ENCODE results near the gene KIAA1755.

Gene KIAA1755

DNA sequence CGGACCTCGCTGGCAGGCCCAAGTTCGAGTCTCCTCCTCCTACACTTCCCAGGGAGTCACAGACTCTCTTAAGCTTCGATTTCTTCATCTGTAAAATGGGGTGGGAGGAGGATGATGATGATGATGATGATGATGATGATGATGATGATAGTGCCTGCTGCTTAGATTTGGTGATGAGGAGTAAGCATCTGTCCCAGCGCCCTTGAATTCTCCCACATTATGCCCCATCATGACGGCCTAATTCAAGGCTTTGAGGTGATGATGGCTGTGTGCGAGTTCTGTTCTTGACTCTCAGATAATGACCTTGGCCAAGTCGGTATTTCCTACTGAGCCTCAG, 487 bp upstream of the KIAA1755 start:
- Histone ChIP-seq H3K9ac (ENCODE audit: low read length) (peak overlapping the region; percentile 74), H3K27ac (ENCODE audit: low read length, poor library complexity, severe bottlenecking) (no peak overlapping the region), H2AK5ac (ENCODE audit: low read length, severe bottlenecking) (no peak overlapping the region), H4K8ac (ENCODE audit: low read length) (no peak overlapping the region), H2BK12ac (ENCODE audit: low read length in 2 of 2) (peak overlapping the region in 1 of 2 experiments; percentile 7), H3K9me3 (ENCODE audit: control insufficient read depth, low read length) (no peaks in the 10 kb centered on the region), H2AFZ (ENCODE audit: low read depth, low read length) (no peak overlapping the region), H3K4ac (ENCODE audit: low read depth in 1 of 2, low read length in 2 of 2) (peak overlapping the region in 1 of 2 experiments; percentile 24), H2BK5ac (ENCODE audit: low read depth, low read length, poor library complexity, severe bottlenecking) (no peak overlapping the region), H3K79me1 (replicated peaks; ENCODE audit: low read length, poor library complexity, severe bottlenecking) (no peaks in the 10 kb centered on the region), H2BK120ac (ENCODE audit: low read depth, low read length) (no peak overlapping the region), H3K4me3 (ENCODE audit: insufficient read depth in 1 of 2, low read depth in 1 of 2, low read length in 2 of 2) (peak overlapping the region in 1 of 2 experiments; percentile 71), H3K27me3 (ENCODE audit: control insufficient read depth in 1 of 2, insufficient read depth in 1 of 2, low read length in 2 of 2) (peaks cover 0 to 17% of the 10 kb centered on the region in 2 experiments), H3K36me3 (ENCODE audit: control insufficient read depth in 1 of 2, insufficient read depth in 2 of 2, low read depth in 1 of 2, low read length in 2 of 2) (no peaks in the 10 kb centered on the region), H3K4me1 (ENCODE audit: control insufficient read depth, insufficient read depth, low read depth, low read length) (peaks cover 9% of the 10 kb centered on the region), H3K23ac (ENCODE audit: low read length in 2 of 2) (no peak overlapping the region), H3K14ac (ENCODE audit: low read length in 2 of 2) (no peak overlapping the region), H3K4me2 (ENCODE audit: low read length, poor library complexity, severe bottlenecking) (peak overlapping the region; percentile 52), H3K18ac (ENCODE audit: low read depth in 1 of 2, low read length in 2 of 2) (no peak overlapping the region), H4K91ac (ENCODE audit: low read length) (no peak overlapping the region), H2BK15ac (ENCODE audit: low read depth, poor library complexity, severe bottlenecking) (no peak overlapping the region)
- DNase-seq = no peak
- 100% methylated on average over 5 of the region's 8 CpGs for whole genome bisulfite sequencing

GRCh38 chr20:38260025-38260377, 534 bp downstream of the KIAA1755 start:
- Histone ChIP-seq H3K4me1 (ENCODE audit: control insufficient read depth, insufficient read depth, low read depth, low read length) (peaks cover 9% of the 10 kb centered on the region), H3K4me3 (ENCODE audit: insufficient read depth in 1 of 2, low read depth in 1 of 2, low read length in 2 of 2) (peak overlapping the region; percentile 44 to 79), H2BK12ac (ENCODE audit: low read length in 2 of 2) (peak overlapping the region in 1 of 2 experiments; percentile 43), H3K79me1 (replicated peaks; ENCODE audit: low read length, poor library complexity, severe bottlenecking) (no peaks in the 10 kb centered on the region), H2AFZ (ENCODE audit: low read depth, low read length) (peak overlapping the region; percentile 67), H3K4me2 (ENCODE audit: low read length, poor library complexity, severe bottlenecking) (peak overlapping the region; percentile 82), H2AK5ac (ENCODE audit: low read length, severe bottlenecking) (no peak overlapping the region), H3K9me3 (ENCODE audit: control insufficient read depth, low read length) (no peaks in the 10 kb centered on the region), H3K18ac (ENCODE audit: low read depth in 1 of 2, low read length in 2 of 2) (peak overlapping the region in 1 of 2 experiments; percentile 61), H3K27ac (ENCODE audit: low read length, poor library complexity, severe bottlenecking) (no peak overlapping the region), H3K36me3 (ENCODE audit: control insufficient read depth in 1 of 2, insufficient read depth in 2 of 2, low read depth in 1 of 2, low read length in 2 of 2) (no peaks in the 10 kb centered on the region), H3K9ac (ENCODE audit: low read length) (peak overlapping the region; percentile 85), H3K14ac (ENCODE audit: low read length in 2 of 2) (peak overlapping the region in 1 of 2 experiments; percentile 53), H3K27me3 (ENCODE audit: control insufficient read depth in 1 of 2, insufficient read depth in 1 of 2, low read length in 2 of 2) (peaks cover 0 to 17% of the 10 kb centered on the region in 2 experiments), H4K8ac (ENCODE audit: low read length) (no peak overlapping the region), H2BK5ac (ENCODE audit: low read depth, low read length, poor library complexity, severe bottlenecking) (no peak overlapping the region), H3K4ac (ENCODE audit: low read depth in 1 of 2, low read length in 2 of 2) (no peak overlapping the region), H3K23ac (ENCODE audit: low read length in 2 of 2) (no peak overlapping the region), H2BK15ac (ENCODE audit: low read depth, poor library complexity, severe bottlenecking) (no peak overlapping the region), H4K91ac (ENCODE audit: low read length) (no peak overlapping the region), H2BK120ac (ENCODE audit: low read depth, low read length) (no peak overlapping the region)
- no peak for DNase-seq
- WGBS = 31% methylated on average over 3 of the region's 5 CpGs

- Histone ChIP-seq H3K14ac (ENCODE audit: low read length in 2 of 2) (no peak overlapping the region), H3K79me1 (replicated peaks; ENCODE audit: low read length, poor library complexity, severe bottlenecking) (no peaks in the 10 kb centered on the region), H3K9me3 (ENCODE audit: control insufficient read depth, low read length) (no peaks in the 10 kb centered on the region), H3K27ac (ENCODE audit: low read length, poor library complexity, severe bottlenecking) (no peak overlapping the region), H3K4ac (ENCODE audit: low read depth in 1 of 2, low read length in 2 of 2) (no peak overlapping the region), H2BK5ac (ENCODE audit: low read depth, low read length, poor library complexity, severe bottlenecking) (no peak overlapping the region), H3K9ac (ENCODE audit: low read length) (no peak overlapping the region), H3K27me3 (ENCODE audit: control insufficient read depth in 1 of 2, insufficient read depth in 1 of 2, low read length in 2 of 2) (peaks cover 0 to 17% of the 10 kb centered on the region in 2 experiments), H3K4me3 (ENCODE audit: insufficient read depth in 1 of 2, low read depth in 1 of 2, low read length in 2 of 2) (no peak overlapping the region), H3K4me2 (ENCODE audit: low read length, poor library complexity, severe bottlenecking) (no peak overlapping the region), H4K8ac (ENCODE audit: low read length) (no peak overlapping the region), H2AFZ (ENCODE audit: low read depth, low read length) (no peak overlapping the region), H3K4me1 (ENCODE audit: control insufficient read depth, insufficient read depth, low read depth, low read length) (peaks cover 9% of the 10 kb centered on the region), H2AK5ac (ENCODE audit: low read length, severe bottlenecking) (peak overlapping the region; percentile 10), H3K18ac (ENCODE audit: low read depth in 1 of 2, low read length in 2 of 2) (no peak overlapping the region), H3K36me3 (ENCODE audit: control insufficient read depth in 1 of 2, insufficient read depth in 2 of 2, low read depth in 1 of 2, low read length in 2 of 2) (no peaks in the 10 kb centered on the region), H2BK120ac (ENCODE audit: low read depth, low read length) (no peak overlapping the region), H2BK15ac (ENCODE audit: low read depth, poor library complexity, severe bottlenecking) (no peak overlapping the region), H3K23ac (ENCODE audit: low read length in 2 of 2) (no peak overlapping the region), H2BK12ac (ENCODE audit: low read length in 2 of 2) (no peak overlapping the region), H4K91ac (ENCODE audit: low read length) (no peak overlapping the region)
- DNase-seq = no peak
- WGBS = 98% methylated on average over 7 of the region's 7 CpGs
Measured at GRCh38 chr20:38258545-38259215, 1.9 kb downstream of the KIAA1755 start.

DNA sequence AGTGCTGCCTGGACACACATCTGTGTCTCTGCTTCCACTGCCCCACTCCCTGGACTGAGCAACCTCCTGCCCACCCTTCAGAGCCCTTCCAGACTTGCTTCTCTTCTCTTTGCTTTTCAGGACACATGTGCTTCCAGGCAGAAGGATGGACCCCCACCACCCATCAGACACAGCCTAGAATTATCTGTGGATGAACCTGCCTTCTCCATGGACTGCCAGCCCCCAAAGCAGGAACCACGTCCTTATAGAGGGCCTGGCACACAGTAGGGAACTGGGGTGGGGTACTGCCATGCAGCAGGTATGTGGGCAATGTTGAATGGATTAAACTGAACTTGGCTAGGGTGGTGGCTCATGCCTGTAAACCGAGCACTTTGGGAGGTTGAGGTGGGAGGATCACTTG, 3.6 kb downstream of the KIAA1755 start:
- H3K4me2 ChIP-seq (ENCODE audit: low read length, poor library complexity, severe bottlenecking) = no peak overlapping the region
- DNase-seq = no peak
- no peak overlapping the region for H3K27ac ChIP-seq (ENCODE audit: low read length, poor library complexity, severe bottlenecking)
- H3K36me3 ChIP-seq (ENCODE audit: control insufficient read depth in 1 of 2, insufficient read depth in 2 of 2, low read depth in 1 of 2, low read length in 2 of 2) = no peaks in the 10 kb centered on the region
- H4K91ac ChIP-seq (ENCODE audit: low read length) = no peak overlapping the region
- H2BK5ac ChIP-seq (ENCODE audit: low read depth, low read length, poor library complexity, severe bottlenecking) = no peak overlapping the region
- 92% methylated on average over 2 of the region's 2 CpGs for WGBS
- no peak overlapping the region for H2BK15ac ChIP-seq (ENCODE audit: low read depth, poor library complexity, severe bottlenecking)
- no peak overlapping the region for H3K14ac ChIP-seq (ENCODE audit: low read length in 2 of 2)
- H3K4ac ChIP-seq (ENCODE audit: low read depth in 1 of 2, low read length in 2 of 2) = no peak overlapping the region
- no peak overlapping the region for H4K8ac ChIP-seq (ENCODE audit: low read length)
- no peak overlapping the region for H2AFZ ChIP-seq (ENCODE audit: low read depth, low read length)
- no peak overlapping the region for H3K9ac ChIP-seq (ENCODE audit: low read length)
- no peak overlapping the region for H2BK120ac ChIP-seq (ENCODE audit: low read depth, low read length)
- peaks cover 20% of the 10 kb centered on the region for H3K4me1 ChIP-seq (ENCODE audit: control insufficient read depth, insufficient read depth, low read depth, low read length)
- H2BK12ac ChIP-seq (ENCODE audit: low read length in 2 of 2) = no peak overlapping the region
- peak overlapping the region in 1 of 2 experiments; percentile 37 for H3K23ac ChIP-seq (ENCODE audit: low read length in 2 of 2)
- H3K18ac ChIP-seq (ENCODE audit: low read depth in 1 of 2, low read length in 2 of 2) = no peak overlapping the region
- no peaks in the 10 kb centered on the region for H3K9me3 ChIP-seq (ENCODE audit: control insufficient read depth, low read length)
- H3K27me3 ChIP-seq (ENCODE audit: control insufficient read depth in 1 of 2, insufficient read depth in 1 of 2, low read length in 2 of 2) = peaks cover 0 to 13% of the 10 kb centered on the region in 2 experiments
- no peaks in the 10 kb centered on the region for H3K79me1 ChIP-seq (replicated peaks; ENCODE audit: low read length, poor library complexity, severe bottlenecking)
- H2AK5ac ChIP-seq (ENCODE audit: low read length, severe bottlenecking) = peak overlapping the region; percentile 11
- H3K4me3 ChIP-seq (ENCODE audit: insufficient read depth in 1 of 2, low read depth in 1 of 2, low read length in 2 of 2) = no peak overlapping the region
